Trophoblast cell (in vitro differentiated cells and primary cell): Measurements from ENCODE around the gene DBH.

Experiments used
- DNase-seq, 2 donors: peaks; one replicate each; pipeline ENCODE4 v3.0.0-alpha.2; 2016
- H2AFZ ChIP-seq: 2 replicates; pipeline ENCODE4 v1.6.1; 2013; ENCODE audit warnings: low read length, moderate library complexity, mild to moderate bottlenecking; ENCODE audit not compliant: insufficient read depth, poor library complexity
- H2AK5ac ChIP-seq: 2 replicates; pipeline ENCODE4 v1.6.1; 2013; ENCODE audit warnings: mild to moderate bottlenecking, low read length
- H2BK120ac ChIP-seq: 2 replicates; pipeline ENCODE4 v1.6.1; 2013; ENCODE audit warnings: low read length, mild to moderate bottlenecking, moderate library complexity; ENCODE audit not compliant: insufficient read depth, poor library complexity
- H2BK12ac ChIP-seq: 2 replicates; pipeline ENCODE4 v1.6.1; 2013; ENCODE audit warnings: mild to moderate bottlenecking, low read length, moderate library complexity
- H2BK5ac ChIP-seq: 2 replicates; pipeline ENCODE4 v1.6.1; 2013; ENCODE audit warnings: low read length, low read depth, moderate library complexity, mild to moderate bottlenecking; ENCODE audit not compliant: poor library complexity
- H3K14ac ChIP-seq: 2 replicates; pipeline ENCODE4 v1.6.1; 2013; ENCODE audit warnings: mild to moderate bottlenecking, low read length
- H3K18ac ChIP-seq: 2 replicates; pipeline ENCODE4 v1.6.1; 2013; ENCODE audit warnings: mild to moderate bottlenecking, low read length
- H3K23ac ChIP-seq: 2 replicates; pipeline ENCODE4 v1.6.1; 2013; ENCODE audit warnings: low read length
- H3K27ac ChIP-seq: 2 replicates; pipeline ENCODE4 v1.5.1; 2013; ENCODE audit warnings: low read depth, mild to moderate bottlenecking, inconsistent platforms, low read length, moderate library complexity
- H3K27me3 ChIP-seq: 2 replicates; pipeline ENCODE4 v1.6.1; 2013; ENCODE audit warnings: inconsistent platforms, mild to moderate bottlenecking, low read length, moderate library complexity; ENCODE audit not compliant: insufficient read depth
- H3K36me3 ChIP-seq, 2 experiments: 1 replicate in 1 of 2; 2 replicates in 1 of 2; pipeline ENCODE4 v1.6.1; 2013; ENCODE audit warnings: low read length in 2 of 2, mild to moderate bottlenecking in 2 of 2, moderate library complexity in 1 of 2; ENCODE audit not compliant: insufficient read depth in 2 of 2, control insufficient read depth in 1 of 2
- H3K4ac ChIP-seq: 2 replicates; pipeline ENCODE4 v1.6.1; 2013; ENCODE audit warnings: low read depth, mild to moderate bottlenecking, low read length, moderate library complexity
- H3K4me1 ChIP-seq, 2 experiments: 1 replicate in 1 of 2; 2 replicates in 1 of 2; pipeline ENCODE4 v1.6.1; 2013; ENCODE audit warnings: low read length in 2 of 2, mild to moderate bottlenecking in 2 of 2, moderate library complexity in 1 of 2; ENCODE audit not compliant: insufficient read depth in 2 of 2, control insufficient read depth in 1 of 2
- H3K4me2 ChIP-seq: 2 replicates; pipeline ENCODE4 v1.6.1; 2013; ENCODE audit warnings: inconsistent platforms, mild to moderate bottlenecking, low read length, moderate library complexity
- H3K4me3 ChIP-seq: 2 replicates; pipeline ENCODE4 v1.5.1; 2013; ENCODE audit warnings: mild to moderate bottlenecking, low read depth, low read length, inconsistent platforms
- H3K79me1 ChIP-seq: one replicate; pipeline ENCODE4 v1.6.1; 2013; ENCODE audit warnings: low read length
- H3K79me2 ChIP-seq: 2 replicates; pipeline ENCODE4 v1.6.1; 2013; ENCODE audit warnings: low read length, mild to moderate bottlenecking; ENCODE audit not compliant: control insufficient read depth, insufficient read depth, poor library complexity
- H3K9ac ChIP-seq: 2 replicates; pipeline ENCODE4 v1.6.1; 2013; ENCODE audit warnings: mild to moderate bottlenecking, low read length
- H3K9me3 ChIP-seq: 2 replicates; pipeline ENCODE4 v1.6.1; 2013; ENCODE audit warnings: low read depth, mild to moderate bottlenecking, control low read depth, inconsistent platforms, low read length; ENCODE audit not compliant: insufficient read depth
- H4K12ac ChIP-seq: 2 replicates; pipeline ENCODE4 v1.6.1; 2013; ENCODE audit warnings: low read depth, mild to moderate bottlenecking, low read length, moderate library complexity
- H4K8ac ChIP-seq: 2 replicates; pipeline ENCODE4 v1.6.1; 2013; ENCODE audit warnings: low read depth, mild to moderate bottlenecking, low read length, moderate library complexity
- H4K91ac ChIP-seq: one replicate; pipeline ENCODE4 v1.6.1; 2013; ENCODE audit warnings: low read depth, mild to moderate bottlenecking, low read length, moderate library complexity
- WGBS: extraction: QIAGEN DNeasy Blood & Tissue Kit; methylation state at CpG from one replicate; pipeline ENCODE4 v1.1.7; 2013; ENCODE audit warnings: missing lambda C conversion rate; ENCODE audit not compliant: insufficient read length, insufficient coverage; ENCODE audit errors: extremely low coverage; 5-methylcytosine and 5-hydroxymethylcytosine counted together

DBH gene

GRCh38 chr9:133610845-133611244 is 25.3 kb upstream of the DBH start:
- H3K4me3 ChIP-seq = no peak overlapping the region
- no peak overlapping the region for H2BK120ac ChIP-seq
- no peak overlapping the region for H2AFZ ChIP-seq
- no peak overlapping the region for H4K12ac ChIP-seq
- no peak overlapping the region for H2AK5ac ChIP-seq
- DNase-seq = no peak
- H3K4me1 ChIP-seq = no peaks in the 10 kb centered on the region
- H3K27me3 ChIP-seq = peaks cover 16% of the 10 kb centered on the region
- H4K91ac ChIP-seq = no peak overlapping the region
- H2BK12ac ChIP-seq = no peak overlapping the region
- no peak overlapping the region for H3K23ac ChIP-seq
- H3K36me3 ChIP-seq = no peaks in the 10 kb centered on the region
- H4K8ac ChIP-seq = no peak overlapping the region
- no peak overlapping the region for H2BK5ac ChIP-seq
- no peak overlapping the region for H3K9ac ChIP-seq
- H3K79me1 ChIP-seq = no peaks in the 10 kb centered on the region
- no peak overlapping the region for H3K27ac ChIP-seq
- H3K4ac ChIP-seq = no peak overlapping the region
- H3K14ac ChIP-seq = no peak overlapping the region
- H3K9me3 ChIP-seq = peaks cover 4% of the 10 kb centered on the region
- H3K18ac ChIP-seq = no peak overlapping the region
- no peaks in the 10 kb centered on the region for H3K79me2 ChIP-seq
- no peak overlapping the region for H3K4me2 ChIP-seq
- no CpG with 5 or more reads among the region's 5 CpGs for WGBS

- Histone ChIP-seq H3K18ac (no peak overlapping the region), H3K9ac (no peak overlapping the region), H3K9me3 (peaks cover 4% of the 10 kb centered on the region), H2BK5ac (no peak overlapping the region), H2BK12ac (no peak overlapping the region), H4K12ac (no peak overlapping the region), H3K79me1 (no peaks in the 10 kb centered on the region), H3K27me3 (peaks cover 16% of the 10 kb centered on the region), H4K8ac (no peak overlapping the region), H3K23ac (no peak overlapping the region), H2BK120ac (no peak overlapping the region), H3K4ac (no peak overlapping the region), H3K4me1 (no peaks in the 10 kb centered on the region), H3K4me3 (no peak overlapping the region), H3K27ac (no peak overlapping the region), H3K14ac (no peak overlapping the region), H4K91ac (no peak overlapping the region), H3K79me2 (no peaks in the 10 kb centered on the region), H3K36me3 (no peaks in the 10 kb centered on the region), H2AFZ (no peak overlapping the region), H3K4me2 (no peak overlapping the region), H2AK5ac (no peak overlapping the region)
- DNase-seq = no peak
- no CpG with 5 or more reads among the region's 9 CpGs for WGBS
Measured at GRCh38 chr9:133612051-133612450, 24.1 kb upstream of the DBH start.

GRCh38 chr9:133612816-133613215 is 23.3 kb upstream of the DBH start:
- no CpG with 5 or more reads among the region's 8 CpGs for WGBS
- Histone ChIP-seq H3K4me3 (no peak overlapping the region), H2AFZ (no peak overlapping the region), H2BK120ac (no peak overlapping the region), H4K8ac (no peak overlapping the region), H3K27ac (no peak overlapping the region), H3K18ac (no peak overlapping the region), H3K23ac (no peak overlapping the region), H3K4me2 (no peak overlapping the region), H2BK12ac (no peak overlapping the region), H3K79me1 (no peaks in the 10 kb centered on the region), H3K4ac (no peak overlapping the region), H2BK5ac (no peak overlapping the region), H4K91ac (no peak overlapping the region), H3K9me3 (peaks cover 4% of the 10 kb centered on the region), H3K4me1 (no peaks in the 10 kb centered on the region), H4K12ac (no peak overlapping the region), H3K36me3 (no peaks in the 10 kb centered on the region), H2AK5ac (no peak overlapping the region), H3K79me2 (no peaks in the 10 kb centered on the region), H3K27me3 (peaks cover 14% of the 10 kb centered on the region), H3K14ac (no peak overlapping the region), H3K9ac (no peak overlapping the region)
- DNase-seq = no peak

GRCh38 chr9:133613432-133613831 is 22.7 kb upstream of the DBH start:
- Histone ChIP-seq H2BK120ac (no peak overlapping the region), H3K4me1 (no peaks in the 10 kb centered on the region), H2AFZ (no peak overlapping the region), H3K27ac (no peak overlapping the region), H3K4ac (no peak overlapping the region), H4K91ac (no peak overlapping the region), H3K79me2 (no peaks in the 10 kb centered on the region), H2BK5ac (no peak overlapping the region), H2AK5ac (no peak overlapping the region), H3K23ac (no peak overlapping the region), H3K4me3 (no peak overlapping the region), H4K8ac (no peak overlapping the region), H3K14ac (no peak overlapping the region), H3K27me3 (peaks cover 9% of the 10 kb centered on the region), H3K18ac (no peak overlapping the region), H4K12ac (no peak overlapping the region), H3K79me1 (no peaks in the 10 kb centered on the region), H3K9me3 (peaks cover 3% of the 10 kb centered on the region), H2BK12ac (no peak overlapping the region), H3K4me2 (no peak overlapping the region), H3K9ac (no peak overlapping the region), H3K36me3 (no peaks in the 10 kb centered on the region)
- no CpG with 5 or more reads among the region's 16 CpGs for WGBS
- DNase-seq = no peak
